Stimulated activated CD8-positive, alpha-beta memory T cell treated with anti-CD3 and anti-CD28 coated beads, Interleukin-2, amount 100 ng/mL, for 48 hours (primary cell): ENCODE data around the gene DENND4B.

Experiments used
- DNase-seq, 2 donors: peaks; one replicate each; pipeline ENCODE4 v3.0.0-alpha.2; 2020; ENCODE audit warnings: low read depth in 2 of 2

The DENND4B gene

DNA sequence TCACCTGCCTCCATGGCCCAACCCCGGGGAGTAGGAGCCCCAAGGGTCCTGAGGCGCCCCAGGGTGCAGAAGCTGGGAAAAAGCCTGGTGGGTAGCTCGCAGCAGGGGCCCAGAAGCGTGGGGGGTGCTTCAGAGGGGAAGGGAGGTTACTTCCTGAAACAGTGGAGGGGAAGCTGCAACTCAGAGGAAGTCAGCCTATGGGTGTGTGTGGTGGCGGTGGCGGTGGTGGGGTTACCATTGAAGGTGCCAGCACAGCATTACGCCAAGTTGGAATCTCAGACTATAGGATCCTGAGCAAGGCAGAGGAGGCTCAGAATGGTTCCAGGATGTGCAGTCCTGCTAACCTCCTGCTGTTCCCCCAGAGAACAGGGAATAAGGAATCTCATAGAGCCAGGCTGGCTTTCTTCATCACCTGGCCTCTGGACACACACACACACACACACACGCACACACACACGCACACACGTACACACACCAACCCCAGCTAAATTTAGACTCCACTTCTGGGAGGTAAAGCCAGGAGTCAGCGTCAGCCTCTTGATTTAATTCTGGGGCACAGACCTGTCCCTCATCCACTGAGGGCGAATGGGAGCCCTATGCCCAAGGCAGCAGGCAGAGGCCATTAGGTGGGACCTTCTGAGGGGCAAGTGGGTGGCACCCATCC is 1.3 kb downstream of the DENND4B start:
- DNase-seq: peak; percentile 55 to 71

DNA sequence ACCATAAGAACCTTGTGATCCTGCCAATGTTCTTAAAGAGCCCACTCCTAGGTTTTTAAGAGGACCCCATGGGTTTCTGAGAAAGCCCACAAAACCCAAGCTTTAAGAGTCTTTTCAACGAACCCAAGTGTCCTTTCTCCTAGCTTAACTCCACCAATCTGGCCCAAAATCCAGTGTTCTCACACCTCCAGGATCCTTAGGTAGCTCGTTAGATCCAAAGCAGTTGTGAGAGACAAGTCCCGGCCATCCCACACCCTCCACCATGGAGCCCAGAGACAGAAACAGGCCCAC is 1.7 kb downstream of the DENND4B start:
- no peak for DNase-seq

DNA sequence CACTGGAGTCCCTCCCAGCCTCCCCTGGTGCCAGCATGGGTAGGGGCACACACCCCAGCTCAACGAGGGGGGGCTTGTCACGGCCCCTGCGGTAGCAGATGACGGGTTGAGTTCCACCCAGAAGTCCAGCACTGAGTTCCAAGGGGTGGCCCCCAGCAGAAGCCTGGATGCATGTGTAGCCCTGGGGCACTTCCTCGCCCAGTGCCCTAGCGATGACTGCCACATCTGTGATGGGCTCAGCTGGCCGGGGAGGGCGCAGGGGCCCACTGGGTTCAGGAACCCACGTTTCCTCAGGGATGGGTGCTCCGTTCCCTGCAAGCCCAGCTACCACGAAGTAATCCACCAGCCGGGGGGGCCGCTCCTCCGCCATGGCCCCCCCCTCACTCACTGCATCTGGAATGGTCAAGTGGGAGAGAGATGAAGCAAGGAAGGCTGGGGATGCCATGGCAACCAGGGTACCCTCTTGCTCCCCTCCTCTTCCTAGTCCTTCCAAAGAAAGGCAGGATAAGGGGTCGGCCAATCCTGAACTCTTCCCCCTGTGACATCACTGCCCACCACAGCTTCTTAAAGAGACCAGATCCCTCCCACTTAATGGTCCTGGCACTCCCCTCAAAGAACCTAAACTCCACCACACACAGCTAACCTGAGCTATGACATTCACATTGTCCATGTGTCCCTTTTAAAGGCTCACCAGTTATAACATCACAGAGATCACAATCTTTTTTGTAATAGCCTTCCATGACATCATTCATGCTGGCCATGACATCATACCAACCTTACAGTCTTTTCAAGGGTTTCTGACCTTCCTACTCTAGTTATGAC is 2.3 kb downstream of the DENND4B start:
- no peak for DNase-seq

DNA sequence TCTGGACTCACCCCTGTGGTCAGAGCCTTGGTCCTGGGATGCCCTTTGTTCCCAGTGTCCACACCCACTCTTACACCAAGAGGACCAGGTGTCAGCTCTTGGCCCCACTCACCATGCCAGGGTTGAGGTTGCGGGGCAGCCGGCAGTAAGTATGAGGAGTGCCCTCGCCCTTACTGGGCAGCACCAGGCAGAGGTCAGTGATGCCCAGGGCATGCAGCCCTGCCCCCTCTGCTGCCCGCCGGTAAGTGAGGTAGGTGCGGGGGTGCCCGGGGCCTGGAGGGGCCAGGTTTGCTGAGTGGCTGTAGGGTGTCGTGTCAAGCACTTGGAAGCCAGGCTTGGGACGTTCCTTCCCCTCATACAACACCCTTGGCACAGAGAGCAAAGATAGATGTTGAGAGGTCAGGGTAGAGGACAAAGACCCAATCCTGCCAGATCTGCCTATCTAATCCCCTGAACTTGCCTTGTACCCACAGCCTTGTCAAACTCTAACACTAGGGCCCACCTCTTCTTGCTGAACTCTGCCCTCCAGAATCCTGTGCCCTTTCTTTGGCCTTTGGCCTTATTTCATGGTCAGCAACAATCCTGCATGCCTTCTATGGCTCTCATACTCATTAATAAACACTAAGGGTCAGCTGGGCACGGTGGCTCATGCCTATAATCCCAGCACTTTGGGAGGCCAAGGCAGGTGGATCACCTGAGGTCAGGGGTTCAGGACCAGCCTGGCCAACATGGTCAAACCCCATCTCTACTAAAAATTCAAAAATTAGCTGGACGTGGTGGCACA is 3.6 kb downstream of the DENND4B start:
- DNase-seq: no peak

DNA sequence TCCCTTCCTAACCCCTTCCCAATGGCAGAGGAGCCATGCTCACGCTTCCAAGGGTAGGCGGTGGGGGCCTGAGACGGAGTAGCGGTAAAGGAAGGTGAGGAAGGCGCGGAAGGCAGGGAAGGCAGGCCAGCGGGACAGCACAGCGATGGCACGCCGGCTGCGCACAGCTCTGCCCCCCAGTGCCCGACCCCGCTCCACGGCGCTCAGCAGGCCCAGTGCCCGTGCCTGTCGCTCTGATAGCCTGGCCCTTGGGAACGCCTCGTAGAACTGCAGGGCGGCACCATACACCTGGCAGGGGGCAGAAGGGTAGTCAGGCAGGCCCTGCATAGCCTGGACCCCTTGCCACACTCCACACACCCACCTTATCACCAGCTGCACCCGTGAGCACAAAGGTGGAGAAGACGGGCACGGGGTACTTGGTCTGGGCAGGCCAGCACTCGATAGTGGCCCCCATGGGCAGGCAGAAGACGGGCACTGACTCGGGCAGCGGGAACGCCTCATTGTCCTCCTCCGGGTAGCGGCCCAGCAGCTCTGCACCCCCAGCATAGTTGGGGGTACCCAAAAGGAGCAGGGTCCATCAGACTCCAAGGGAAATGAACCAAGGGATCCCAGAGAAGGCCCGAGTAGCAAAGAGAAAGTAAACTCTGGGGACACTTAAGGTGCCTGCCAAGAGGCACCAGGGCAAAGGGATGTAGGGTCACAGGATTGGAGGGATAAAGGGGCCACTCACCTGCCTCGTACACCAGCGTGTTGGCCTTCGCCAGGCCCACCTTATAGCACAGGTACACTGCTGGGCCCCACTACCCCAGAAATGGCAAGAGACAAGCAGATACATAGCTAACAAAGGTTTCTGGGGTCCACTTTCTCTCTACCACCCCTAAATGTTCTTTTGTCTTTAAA is 4.4 kb downstream of the DENND4B start:
- DNase-seq: no peak

DNA sequence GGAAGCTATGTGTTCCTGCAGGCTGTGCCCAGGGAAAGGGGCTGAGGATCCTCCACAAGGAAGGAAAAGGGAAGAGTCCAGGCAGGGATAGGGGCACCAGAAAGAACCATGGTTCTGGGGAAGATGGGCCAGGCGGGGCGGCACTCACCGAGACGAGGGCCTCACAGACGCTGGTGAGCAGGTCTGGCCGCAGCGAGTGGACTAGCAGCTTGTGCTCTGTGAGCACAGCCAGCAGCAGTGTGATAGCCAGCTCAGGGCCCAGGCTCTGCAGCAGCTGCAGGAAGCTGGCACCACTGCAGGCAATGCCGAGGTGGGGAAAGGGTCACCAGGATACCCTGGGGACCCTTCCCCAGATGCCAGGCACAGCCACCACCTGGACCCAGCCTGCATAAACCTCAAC is 5.8 kb downstream of the DENND4B start:
- no peak for DNase-seq

DNA sequence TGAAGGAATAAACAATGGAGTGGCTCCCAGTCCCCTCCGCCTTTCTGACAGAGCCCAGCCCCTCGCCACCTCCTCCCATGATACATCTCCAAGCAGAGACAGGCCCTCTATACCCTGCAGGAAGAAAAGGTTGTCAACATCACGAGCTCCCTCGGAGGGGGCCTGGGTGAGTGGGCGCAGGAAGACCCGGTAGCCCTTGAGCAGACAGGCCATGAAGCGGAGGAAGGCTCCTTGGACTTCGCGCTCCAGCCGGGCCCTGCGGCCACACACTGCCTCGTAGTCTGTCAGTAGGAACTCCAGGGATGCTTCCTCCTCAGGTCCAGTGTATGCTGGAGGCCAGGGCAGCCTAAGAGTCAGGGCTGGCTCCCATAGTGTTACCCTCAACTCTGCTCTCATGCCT is 7.0 kb downstream of the DENND4B start:
- DNase-seq: no peak

DNA sequence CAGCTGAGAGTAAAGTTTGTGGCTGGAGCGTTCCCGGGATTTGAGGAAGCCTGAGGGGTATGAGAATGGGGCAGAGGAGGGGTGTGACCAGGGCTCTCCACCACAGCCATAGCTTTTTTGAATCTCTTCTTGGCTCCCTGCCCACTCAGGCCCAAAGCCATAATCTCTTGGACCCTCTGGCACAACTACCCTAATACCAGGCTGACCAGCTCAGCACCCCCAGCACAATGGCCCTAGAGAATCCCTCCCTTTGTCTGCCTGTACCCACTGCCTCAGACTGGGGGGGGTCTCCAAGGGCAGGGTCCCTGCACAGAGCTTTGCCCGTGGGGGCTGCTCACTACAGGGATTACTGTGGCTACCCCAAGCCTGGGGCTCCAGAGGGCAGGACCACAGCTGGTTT is 7.5 kb downstream of the DENND4B start:
- no peak for DNase-seq

DNA sequence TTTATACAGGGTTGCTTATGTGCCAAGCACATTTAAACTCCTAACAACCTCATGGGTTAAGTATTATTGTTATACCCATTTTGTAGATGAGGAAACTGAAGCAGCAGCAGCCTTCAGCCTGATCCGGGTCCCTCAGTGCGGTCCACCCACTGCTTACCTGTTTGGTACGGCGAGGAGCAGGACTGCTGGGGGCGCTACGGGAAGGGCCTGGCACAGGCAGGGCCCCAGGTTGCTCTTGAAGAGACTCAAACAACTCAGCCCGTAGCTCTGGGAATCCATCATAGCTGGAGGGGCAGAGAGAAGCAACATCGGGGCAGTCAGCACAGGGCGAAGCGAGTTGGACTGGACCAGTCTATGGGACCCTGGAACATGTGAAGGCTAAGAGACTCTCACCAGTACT is 9.2 kb downstream of the DENND4B start:
- no peak for DNase-seq

DNA sequence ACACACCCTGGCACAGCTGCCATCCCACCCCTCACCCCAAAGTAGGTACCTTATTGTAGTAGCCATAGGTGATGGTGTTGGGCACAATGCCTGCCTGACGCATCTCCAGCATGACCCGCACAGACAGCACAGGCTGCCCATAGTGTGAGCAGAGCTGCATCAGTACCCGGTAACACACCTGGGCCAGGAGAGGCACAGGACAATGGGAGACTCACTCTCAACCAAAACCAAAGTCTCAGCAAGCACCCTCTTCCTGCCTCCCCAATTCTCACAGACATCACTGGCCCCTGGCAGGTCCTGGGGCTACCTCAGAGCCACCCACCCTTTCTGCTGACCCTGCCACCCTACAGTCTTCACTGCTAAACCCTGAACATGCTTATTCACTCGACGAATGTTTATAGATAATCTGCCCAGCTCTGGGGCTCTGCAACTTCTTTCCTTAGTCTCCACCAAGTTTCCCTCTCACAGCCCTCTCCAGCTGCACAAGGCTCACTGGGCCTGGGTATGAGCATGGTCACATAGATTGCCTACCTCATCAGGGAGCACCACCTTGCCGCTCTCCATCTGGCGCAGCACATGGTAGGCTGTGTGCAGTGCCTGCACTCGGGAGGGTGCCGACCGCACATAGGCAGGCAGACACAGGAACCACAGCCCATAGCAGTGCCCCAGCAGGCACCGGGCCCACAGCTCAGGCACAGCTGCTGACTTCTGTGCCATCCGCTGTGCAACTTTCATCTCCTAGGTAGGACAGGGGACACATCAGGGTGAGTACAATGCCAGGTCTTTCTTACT is 10.3 kb downstream of the DENND4B start:
- no peak for DNase-seq

DNA sequence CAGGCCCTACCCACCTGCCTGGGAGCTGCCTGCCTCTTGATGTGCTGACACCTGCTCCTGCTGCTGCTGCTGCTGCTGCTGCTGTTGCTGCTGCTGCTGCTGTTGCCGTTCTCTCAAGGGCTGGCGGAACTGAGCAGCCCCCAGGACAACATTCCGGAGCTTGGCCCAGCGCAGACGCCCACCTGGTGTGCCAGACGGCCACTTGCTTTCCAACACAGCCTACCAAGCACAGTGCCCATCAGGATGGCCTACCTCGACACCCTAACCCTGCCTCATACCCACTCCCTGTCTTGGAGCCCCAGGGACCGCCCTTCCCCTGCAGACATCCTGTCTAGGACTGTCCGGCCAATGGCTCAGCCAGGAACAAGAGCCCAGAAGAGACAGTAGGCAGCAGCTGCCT is 11.8 kb downstream of the DENND4B start:
- no peak for DNase-seq

DNA sequence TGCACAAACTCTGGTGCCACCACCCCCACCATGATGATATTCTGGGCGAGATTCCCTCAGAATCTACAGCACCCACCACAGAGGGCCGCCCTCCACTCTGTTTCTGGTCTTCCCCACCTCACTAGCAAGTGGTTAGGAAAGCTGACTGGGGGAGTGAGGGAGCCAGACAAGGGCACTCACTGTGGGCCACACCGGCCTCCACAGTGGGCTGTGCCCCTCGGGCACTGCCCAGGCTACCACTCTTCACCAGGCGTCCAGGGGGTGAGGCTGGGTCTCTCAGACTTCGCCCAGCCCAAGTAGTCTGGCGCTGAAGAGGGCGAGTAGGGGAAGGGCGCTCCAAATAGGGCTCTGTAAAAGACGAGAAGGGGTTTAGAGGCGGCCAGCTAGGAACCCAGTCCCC is 12.6 kb downstream of the DENND4B start:
- no peak for DNase-seq

DNA sequence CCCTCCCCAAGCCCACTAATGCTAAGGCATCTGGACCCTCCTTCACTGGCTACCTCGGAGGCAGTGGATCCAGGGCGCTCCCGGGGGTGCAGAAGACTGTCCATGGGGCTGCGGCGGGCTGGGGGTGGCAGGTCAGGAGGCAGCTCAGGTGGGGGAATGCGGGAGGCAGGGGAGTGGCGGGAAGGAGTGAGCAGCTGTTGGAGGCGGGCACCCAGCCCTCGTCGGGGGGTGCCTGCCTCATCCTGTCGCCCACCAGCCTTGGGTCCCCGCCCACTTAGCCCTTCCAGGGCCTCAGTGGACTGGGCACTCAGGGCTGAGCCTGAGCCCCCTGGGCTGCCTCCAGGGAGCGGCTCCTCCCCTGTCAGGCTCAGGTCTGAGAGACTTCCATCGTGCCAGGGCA is 13.1 kb downstream of the DENND4B start:
- no peak for DNase-seq

DNA sequence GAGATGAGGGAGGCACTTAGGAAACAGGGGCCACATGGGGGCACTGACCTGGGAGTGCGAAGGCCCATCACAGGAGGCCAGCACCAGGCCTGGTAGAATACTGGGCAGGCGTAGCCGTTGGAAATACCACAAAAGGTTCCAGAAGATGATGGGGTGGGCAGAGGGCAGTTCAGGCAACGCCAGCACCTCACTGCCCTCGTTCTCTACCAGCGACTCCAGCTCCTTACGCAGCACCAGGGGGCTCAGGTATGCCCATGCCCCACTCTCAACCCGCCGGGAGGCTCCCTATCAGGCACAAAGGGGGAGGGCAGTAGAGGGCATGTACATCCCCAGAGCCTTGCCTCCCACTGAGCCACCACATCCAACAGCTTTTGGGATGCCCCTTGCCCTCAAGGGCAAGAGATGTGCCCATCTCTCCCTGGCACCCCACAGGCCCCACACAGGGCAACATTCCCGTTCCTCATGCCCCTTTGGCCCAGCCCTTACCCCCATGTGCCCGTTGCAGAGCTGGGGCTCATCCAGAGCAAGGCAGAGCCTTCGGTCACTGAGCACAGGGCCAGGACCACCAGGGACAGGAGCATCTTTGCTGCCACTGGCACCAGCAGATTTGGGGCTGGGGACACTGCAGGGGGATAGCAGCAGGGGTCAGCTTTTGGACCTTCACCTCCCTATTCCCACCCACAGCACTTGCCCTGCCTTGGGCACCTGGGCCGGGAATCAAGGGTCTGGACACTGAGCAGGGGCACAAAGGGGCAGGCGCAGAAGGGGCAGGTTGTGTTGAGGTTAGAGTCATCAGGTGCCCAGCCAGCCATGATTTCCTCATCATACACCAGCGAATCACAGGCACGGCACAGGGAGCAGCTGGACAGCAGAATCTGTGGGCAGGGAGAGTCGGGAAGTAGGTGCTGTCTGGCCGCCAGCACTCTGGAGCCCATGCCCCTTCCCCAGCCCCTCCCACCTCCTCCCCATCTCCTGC is 14.1 kb downstream of the DENND4B start:
- DNase-seq: no peak

DNA sequence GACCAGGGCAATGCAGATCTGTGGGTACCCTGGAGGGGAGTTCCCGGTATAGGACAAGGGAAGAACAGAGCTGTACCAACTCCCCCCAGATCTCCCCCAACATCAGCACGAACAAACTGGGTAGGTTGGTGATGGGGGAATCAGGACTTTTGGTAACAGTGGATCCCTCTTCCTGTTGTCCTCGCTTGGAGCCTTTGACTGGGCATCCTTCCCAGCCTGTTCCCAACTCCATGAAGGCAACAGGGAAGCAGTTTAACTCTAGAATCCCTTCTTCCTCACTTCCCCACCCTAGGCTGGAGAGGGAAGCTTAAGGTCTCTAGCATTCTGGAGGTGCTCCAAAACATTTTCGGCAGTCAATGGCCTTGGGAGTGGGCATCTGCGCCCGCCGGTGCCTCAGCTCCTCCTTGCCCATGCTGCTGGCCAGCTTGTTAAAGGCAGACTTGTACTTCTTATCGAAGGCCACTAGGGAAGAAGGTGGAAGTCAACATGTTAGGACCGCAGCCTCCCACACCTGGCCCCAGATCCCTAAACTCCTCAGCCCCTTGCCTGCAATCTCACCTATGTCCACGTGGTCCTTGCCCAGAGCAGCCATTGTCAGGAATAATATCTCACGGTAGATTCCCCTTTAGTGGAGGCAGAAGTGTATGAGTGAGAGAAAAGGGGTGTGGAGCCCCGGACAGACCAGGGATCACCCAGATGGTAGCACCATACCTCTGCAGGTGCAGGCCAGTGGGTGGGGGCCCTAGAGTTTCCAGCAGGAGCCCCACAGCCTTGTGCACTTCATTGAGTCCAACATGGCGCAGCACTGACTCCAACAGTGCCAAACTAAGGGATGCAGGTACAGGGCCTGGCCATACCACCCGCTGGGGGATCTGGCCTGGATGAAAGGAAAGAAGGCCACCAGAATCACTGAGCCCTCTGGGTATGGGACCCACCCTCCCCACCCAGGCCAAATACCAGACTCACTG is 16.3 kb downstream of the DENND4B start:
- no peak for DNase-seq

DNA sequence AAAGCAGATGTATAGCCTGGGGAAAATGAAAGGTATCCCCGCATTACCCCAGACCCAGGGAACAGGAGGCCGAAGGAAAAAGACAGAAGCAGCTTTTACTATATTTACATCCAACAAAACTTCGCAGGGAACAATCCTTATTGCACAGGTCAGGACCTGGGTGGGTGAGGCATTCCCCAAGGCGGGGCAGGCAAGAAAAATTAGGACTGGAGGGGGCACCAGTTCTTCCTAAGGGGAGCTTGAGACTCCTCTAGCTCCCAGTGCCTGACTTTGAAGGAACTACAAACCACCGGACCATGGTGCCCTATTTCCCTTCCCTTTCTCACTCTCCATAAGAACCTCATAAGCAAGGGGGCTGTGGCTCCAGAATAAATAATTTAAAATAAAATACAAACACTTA is 17.1 kb downstream of the DENND4B start:
- no peak for DNase-seq

DNA sequence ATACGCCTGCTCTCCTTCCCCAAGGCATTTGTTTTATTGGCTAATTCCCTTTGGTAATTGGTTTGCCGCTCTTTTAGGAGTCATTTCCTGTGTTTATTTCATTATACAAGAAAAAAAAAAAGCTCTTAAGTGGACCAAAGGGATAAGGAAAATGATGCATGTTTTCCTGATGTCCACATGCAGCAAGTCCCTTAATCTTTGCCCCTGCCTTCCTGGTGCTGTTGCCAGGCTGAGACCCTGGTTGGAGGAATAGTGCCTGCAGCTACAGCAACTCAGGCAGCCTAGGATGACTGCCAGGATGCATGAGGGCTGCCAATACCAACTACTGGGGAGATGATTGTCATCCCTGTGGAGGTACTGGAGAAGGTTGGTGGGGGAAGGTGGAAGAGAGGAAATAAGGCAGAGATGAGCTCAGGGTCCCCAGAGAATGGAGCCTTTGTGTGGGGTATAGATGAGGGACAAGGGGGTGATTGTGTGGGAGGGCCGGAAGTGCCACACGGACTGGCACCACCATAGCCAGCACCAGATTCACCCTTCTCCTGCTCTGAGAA is 17.7 kb downstream of the DENND4B start:
- DNase-seq: no peak

DNA sequence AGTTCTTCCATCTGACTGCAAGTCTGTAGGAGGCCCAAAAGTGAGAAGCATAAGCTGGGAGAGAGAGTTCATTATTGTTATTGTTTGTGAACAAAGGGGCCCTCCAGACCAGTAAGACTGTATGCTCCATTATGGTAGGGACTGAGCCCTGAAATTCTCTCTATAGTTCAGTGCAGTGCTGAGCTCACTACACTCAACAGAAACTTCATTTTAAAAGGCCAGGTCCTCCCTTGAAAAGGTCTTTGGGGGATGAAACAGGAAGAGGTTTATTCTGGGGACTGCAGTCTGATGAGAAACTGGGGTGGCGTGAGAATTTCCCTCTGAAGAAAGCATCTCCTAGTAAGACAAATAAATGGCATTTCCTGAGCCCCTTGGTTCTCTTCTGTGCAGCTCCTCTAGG is 18.3 kb downstream of the DENND4B start:
- no peak for DNase-seq
